Measurements from ENCODE around the gene SAMD8.

DNA sequence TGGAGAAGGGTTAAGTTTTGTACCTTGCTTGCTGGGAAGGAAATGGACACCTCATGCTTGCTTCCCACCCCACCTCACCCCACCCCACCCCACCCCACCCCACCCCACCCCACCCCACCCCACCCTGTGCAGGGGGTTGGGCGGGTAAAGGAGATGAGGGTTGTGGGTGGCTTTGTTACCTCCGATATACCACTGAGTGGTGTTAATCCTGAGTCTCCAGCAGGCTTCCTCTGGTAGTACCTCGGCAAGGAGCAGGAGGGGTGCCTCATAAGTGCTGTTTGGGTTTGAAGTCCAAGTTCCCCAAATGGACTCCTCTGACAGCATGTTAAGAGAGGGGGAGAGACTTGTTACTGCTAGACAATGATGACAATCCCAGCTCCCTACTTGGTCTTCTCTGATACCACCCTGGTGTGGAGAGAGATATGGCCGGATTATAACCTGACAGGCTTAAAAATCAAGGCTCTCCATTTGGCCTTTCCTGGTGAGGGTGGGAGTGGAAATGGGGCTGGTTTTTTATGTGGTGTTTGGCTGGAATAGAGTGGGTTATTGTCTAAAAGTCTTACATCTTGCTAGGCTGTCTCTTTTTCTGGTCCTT is 11.7 kb downstream of the SAMD8 start:
- TF ChIP-seq, protein P1, sequence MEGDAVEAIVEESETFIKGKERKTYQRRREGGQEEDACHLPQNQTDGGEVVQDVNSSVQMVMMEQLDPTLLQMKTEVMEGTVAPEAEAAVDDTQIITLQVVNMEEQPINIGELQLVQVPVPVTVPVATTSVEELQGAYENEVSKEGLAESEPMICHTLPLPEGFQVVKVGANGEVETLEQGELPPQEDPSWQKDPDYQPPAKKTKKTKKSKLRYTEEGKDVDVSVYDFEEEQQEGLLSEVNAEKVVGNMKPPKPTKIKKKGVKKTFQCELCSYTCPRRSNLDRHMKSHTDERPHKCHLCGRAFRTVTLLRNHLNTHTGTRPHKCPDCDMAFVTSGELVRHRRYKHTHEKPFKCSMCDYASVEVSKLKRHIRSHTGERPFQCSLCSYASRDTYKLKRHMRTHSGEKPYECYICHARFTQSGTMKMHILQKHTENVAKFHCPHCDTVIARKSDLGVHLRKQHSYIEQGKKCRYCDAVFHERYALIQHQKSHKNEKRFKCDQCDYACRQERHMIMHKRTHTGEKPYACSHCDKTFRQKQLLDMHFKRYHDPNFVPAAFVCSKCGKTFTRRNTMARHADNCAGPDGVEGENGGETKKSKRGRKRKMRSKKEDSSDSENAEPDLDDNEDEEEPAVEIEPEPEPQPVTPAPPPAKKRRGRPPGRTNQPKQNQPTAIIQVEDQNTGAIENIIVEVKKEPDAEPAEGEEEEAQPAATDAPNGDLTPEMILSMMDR (conservative IDR thresholded peaks at IDR 0.05; ENCODE audit: low read depth, low read length): no peak
- TF ChIP-seq EZH2 (IDR thresholded peaks at IDR 0.05; ENCODE audit: borderline replicate concordance, low read depth, low read length, poor library complexity, severe bottlenecking): no peak
